ENCODE measurements around the gene H2AZ1.
"Not testable (repeated sequence)": the region's sequence is repeated elsewhere in the genome, so short reads cannot be mapped to it uniquely, and the experiment has no call there.

Gene H2AZ1

GRCh38 chr4:99949999-99950912, at the start of gene H2AZ1:
Gene H2AZ1, minus strand, starts transcription at chr4:99950275. Its CDS starts 105 bp downstream, at chr4:99950170.
- peak; percentile 99 for DNase-seq

DNA sequence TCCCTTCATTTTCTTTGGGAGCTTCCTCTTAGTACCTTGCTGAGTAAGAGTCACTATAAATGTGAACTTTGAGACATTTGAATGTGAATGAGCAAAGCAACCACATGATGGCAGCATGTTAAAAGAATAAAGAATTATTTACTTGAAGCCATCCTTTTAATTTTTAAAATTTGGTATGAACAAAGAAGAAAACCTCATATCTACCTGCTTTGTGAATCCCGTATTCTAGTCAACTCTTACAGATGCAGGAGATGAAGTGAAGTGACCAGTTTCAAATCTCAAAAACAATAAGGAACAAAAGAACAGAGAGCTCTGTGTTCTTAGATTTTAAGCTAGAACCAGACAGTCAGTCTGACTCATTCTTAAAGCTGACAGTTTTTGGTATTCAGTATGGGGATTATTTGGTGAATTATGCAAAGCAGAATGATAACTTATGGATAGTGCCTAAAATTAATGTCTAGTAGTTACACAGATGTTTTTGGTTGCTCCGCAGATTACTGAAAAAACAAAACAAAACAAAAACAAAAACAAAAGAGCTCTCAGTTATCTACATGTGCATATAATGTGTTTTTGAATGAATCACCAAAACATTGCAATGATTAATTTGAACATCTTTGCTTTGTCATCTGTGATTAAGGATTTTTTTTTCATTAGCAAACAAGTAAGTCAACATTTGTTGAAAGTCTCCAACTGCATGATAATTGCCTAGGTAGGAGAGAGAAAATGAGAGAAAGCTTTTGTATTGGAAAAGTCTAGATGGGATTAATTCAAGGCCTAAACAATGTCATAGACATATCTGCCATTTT, 48.2 kb upstream of the H2AZ1 start:
- DNase-seq: no peak

DNA sequence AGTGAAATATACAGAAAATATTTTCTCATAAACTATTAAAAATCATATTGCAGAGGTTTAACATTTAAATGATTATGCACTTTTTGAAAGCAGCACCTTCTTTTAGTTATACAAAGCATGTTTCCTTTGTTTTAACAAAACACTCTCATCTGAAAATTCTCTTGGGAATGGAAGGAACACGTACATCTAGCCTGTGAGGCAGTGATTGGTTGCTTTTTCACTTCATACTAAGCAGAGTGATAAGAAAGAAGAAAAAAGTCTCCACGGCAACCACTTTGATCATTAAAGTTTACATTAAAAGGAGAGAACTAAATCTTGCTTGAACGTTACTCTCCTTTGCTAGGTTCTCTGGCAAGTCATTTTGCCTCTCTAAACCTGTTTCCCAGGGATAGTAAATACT, 41.7 kb upstream of the H2AZ1 start:
- DNase-seq: no peak

- DNase-seq: no peak
Measured at GRCh38 chr4:99987681-99988080, 37.6 kb upstream of the H2AZ1 start.

DNA sequence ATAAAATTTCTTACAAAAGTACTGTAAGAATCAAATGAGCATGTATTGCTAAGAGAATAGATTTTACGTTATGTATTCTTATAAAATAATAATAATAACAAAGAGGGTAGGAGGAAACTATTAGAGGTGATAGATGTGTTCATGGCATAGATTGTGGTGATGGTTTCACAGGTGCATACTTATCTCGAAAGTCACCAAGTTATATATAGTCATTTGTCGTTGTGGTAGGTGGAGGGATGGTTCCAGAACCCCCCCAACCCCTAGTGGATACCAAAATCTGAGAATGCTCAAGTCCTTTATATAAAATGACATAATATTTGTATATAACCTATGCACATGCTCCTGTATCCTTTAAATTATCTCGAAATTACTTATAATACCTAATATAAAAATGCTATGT, 36.7 kb upstream of the H2AZ1 start:
- DNase-seq: no peak

- DNase-seq: no peak
Measured at GRCh38 chr4:99983289-99983943, 33.3 kb upstream of the H2AZ1 start.

DNA sequence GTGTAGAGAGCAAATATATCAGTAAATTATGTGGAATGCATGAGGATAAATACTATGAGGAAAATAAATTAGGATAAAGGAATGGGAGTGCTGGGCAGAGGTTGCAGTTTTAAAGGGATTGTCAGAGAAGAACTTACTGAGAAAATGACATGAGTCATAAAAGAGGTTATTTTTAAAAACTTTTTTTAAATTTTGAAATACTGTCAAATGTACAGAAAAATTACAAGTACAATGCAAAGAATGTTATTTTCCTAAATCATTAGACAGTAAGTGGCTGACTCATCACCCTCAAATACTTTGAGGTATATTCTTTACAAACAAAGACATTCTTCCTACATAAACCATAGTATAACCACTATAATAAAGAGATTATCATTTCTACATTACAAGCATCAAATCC, 29.8 kb upstream of the H2AZ1 start:
- DNase-seq: no peak

DNA sequence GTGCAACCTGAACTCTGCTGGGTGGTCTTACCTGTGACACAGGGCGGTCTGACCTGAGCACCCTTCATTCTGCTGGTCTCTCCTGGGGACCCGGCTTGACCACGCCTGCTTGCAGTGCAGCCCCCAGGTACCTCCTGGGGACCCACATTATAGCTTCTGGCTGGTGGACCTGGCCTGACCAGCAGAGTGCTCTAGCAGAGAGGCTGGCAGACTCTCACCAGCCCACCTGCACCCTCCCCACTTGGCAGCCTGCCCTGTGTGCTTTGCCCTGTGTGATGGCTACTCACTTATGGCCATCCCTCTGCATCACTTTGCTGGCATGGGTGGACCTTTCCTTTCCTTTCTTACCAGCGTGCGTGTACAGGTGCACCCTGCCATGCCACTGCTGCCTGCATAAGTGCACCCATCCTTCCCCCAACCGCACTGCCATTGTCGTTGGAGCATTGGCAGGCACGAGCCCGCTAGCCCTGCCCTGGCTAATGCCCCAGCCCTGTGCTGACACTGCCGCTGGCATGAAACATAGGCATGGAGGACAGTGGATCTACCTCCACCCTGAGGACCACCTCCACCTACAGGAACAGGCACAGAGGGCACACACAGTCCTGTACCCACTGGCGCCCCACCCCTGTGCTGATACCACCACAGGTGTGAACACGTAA, 21.5 kb upstream of the H2AZ1 start:
- DNase-seq: no peak

DNA sequence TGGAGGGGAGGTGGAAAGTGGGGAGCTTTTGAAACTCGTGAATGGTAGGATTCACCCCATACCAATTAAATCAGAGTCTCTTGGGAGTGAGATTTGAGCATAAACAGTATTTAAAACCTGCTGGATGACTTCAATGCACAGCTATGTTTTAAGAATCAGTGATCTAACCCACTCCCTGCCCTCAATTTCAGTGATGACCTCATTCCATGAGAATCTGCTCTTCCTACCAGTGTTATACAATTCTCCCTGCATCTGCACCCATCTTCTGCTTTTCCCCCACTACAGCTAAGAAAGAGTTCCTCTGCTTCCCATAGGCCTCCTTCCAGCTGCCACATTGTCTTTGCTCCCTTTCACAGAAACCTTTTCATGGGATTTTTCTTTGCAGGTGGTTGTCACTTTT, 18.3 kb upstream of the H2AZ1 start:
- no peak for DNase-seq

DNA sequence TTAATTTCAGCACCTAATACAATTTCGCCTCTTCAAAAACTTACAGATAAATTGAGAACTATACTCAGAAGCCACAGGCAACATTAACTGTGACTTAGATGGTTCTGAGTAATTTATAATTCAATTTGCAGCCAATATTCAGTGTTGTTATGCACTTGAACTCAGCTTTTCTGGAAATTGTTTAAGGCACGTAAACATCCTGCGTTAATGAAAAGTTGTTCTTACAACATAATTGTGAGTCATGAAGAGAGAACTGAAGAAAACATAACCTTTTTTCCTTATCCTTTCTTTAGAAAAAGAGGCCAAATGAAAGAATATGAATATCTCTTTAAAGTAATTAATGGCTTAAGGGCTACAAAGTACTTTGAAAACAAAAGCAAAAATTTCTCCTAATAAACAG, 16.6 kb upstream of the H2AZ1 start:
- DNase-seq: no peak

GRCh38 chr4:99965674-99966350, 15.7 kb upstream of the H2AZ1 start:
- no peak for DNase-seq

- DNase-seq: no peak
Measured at GRCh38 chr4:99965173-99965572, 15.1 kb upstream of the H2AZ1 start.

DNA sequence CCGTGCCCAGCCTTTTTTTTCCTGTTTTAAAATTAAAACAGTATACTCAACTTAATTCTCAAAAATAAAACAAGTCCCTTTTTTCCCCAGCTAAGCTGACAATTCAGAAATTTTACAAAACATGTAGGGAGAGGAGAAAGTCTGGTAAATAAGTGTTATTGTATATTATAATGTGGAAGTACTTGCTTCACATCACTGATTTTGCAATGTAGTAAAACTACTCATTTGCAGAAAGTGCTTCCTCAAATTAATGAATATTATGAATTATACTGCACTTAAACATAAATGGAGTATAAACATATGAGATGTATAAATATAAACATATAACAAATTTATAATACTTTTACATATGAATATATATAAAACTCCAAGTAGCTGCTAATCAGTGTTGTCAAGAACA, 11.6 kb upstream of the H2AZ1 start:
- DNase-seq: no peak

- DNase-seq: no peak
Measured at GRCh38 chr4:99960648-99961047, 10.6 kb upstream of the H2AZ1 start.

DNA sequence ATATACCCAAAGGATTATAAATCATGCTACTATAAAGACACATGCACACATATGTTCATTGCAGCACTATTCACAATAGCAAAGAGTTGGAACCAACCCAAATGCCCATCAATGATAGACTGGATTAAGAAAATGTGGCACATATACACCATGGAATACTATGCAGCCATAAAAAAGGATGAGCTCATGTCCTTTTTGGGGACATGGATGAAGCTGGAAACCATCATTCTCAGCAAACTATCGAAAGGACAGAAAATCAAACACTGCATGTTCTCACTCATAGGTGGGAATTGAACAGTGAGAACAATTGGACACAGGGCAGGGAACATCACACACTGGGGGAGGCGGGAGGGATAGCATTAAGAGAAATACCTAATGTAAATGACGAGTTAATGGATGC, 8.1 kb upstream of the H2AZ1 start:
- DNase-seq: not testable (repeated sequence)

- no peak for DNase-seq
Measured at GRCh38 chr4:99950913-99951254, 809 bp upstream of the H2AZ1 start.

- peak; percentile 90 for DNase-seq
Measured at GRCh38 chr4:99949034-99949998, 759 bp downstream of the H2AZ1 start.

GRCh38 chr4:99947608-99948007, 2.5 kb downstream of the H2AZ1 start:
- DNase-seq: no peak

GRCh38 chr4:99947190-99947578, 2.9 kb downstream of the H2AZ1 start:
- no peak for DNase-seq

- DNase-seq: peak; percentile 87
Measured at GRCh38 chr4:99946356-99947189, 3.5 kb downstream of the H2AZ1 start, which contains the start of gene DNAJB14. Gene DNAJB14, minus strand, starts transcription at chr4:99946618. Its CDS starts 47 bp downstream, at chr4:99946571.

Data from right forelimb (tissue), 1 donor.